Measurements from ENCODE around the gene CEP72.
"Not testable (repeated sequence)": the region's sequence is repeated elsewhere in the genome, so short reads cannot be mapped to it uniquely, and the experiment has no call there.

- TF ChIP-seq, protein P1, sequence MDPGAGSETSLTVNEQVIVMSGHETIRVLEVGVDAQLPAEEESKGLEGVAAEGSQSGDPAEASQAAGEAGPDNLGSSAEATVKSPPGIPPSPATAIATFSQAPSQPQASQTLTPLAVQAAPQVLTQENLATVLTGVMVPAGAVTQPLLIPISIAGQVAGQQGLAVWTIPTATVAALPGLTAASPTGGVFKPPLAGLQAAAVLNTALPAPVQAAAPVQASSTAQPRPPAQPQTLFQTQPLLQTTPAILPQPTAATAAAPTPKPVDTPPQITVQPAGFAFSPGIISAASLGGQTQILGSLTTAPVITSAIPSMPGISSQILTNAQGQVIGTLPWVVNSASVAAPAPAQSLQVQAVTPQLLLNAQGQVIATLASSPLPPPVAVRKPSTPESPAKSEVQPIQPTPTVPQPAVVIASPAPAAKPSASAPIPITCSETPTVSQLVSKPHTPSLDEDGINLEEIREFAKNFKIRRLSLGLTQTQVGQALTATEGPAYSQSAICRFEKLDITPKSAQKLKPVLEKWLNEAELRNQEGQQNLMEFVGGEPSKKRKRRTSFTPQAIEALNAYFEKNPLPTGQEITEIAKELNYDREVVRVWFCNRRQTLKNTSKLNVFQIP (CRISPR knock-in tag; IDR thresholded peaks at IDR 0.05; ENCODE audit: borderline replicate concordance, low read depth), result not testable (repeated sequence)
- not testable (repeated sequence) for TF ChIP-seq PPARA (CRISPR knock-in tag; IDR thresholded peaks at IDR 0.05; ENCODE audit: borderline replicate concordance); ZNF8 (CRISPR knock-in tag; IDR thresholded peaks at IDR 0.05); ISL1 (CRISPR knock-in tag; IDR thresholded peaks at IDR 0.05); ARNTL (CRISPR knock-in tag; IDR thresholded peaks at IDR 0.05; ENCODE audit: borderline replicate concordance, low read depth); SNAI2 (CRISPR knock-in tag; IDR thresholded peaks at IDR 0.05); CSDC2 (CRISPR knock-in tag; IDR thresholded peaks at IDR 0.05)
- TF ChIP-seq, protein P2, sequence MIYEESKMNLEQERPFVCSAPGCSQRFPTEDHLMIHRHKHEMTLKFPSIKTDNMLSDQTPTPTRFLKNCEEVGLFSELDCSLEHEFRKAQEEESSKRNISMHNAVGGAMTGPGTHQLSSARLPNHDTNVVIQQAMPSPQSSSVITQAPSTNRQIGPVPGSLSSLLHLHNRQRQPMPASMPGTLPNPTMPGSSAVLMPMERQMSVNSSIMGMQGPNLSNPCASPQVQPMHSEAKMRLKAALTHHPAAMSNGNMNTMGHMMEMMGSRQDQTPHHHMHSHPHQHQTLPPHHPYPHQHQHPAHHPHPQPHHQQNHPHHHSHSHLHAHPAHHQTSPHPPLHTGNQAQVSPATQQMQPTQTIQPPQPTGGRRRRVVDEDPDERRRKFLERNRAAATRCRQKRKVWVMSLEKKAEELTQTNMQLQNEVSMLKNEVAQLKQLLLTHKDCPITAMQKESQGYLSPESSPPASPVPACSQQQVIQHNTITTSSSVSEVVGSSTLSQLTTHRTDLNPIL (CRISPR knock-in tag; IDR thresholded peaks at IDR 0.05; ENCODE audit: low read depth), result not testable (repeated sequence)
Observed at GRCh38 chr5:682651-683358, 70.7 kb downstream of the CEP72 start.

Measured in SK-N-SH treated with all-trans-retinoic acid at 6 μM for 48 hours (cell line).